Testis (tissue), 3 donors: ENCODE results near the gene HPN. TPM values are rescaled to one million over a fixed set of nuclear protein-coding genes. Genes with fewer than 3 reads are reported as not detected.

ENCODE experiments used
- DNase-seq: peaks from one replicate; pipeline ENCODE4 v3.0.0-alpha.2; 2019
- H3K27ac ChIP-seq, 2 donors: fragments of 200-600 bp; sonication (generic); one replicate each; pipeline ENCODE4 v1.5.1; 2019
- H3K27me3 ChIP-seq: fragments of 200-600 bp; sonication (generic); one replicate; pipeline ENCODE4 v1.5.1; 2019
- H3K36me3 ChIP-seq: fragments of 200-600 bp; sonication (generic); one replicate; pipeline ENCODE4 v1.5.1; 2017; ENCODE audit warnings: low read depth; ENCODE audit errors: missing control alignments
- H3K4me1 ChIP-seq: fragments of 200-600 bp; sonication (generic); one replicate; pipeline ENCODE4 v1.5.1; 2019
- H3K4me3 ChIP-seq, 2 donors: fragments of 200-600 bp; sonication (generic); one replicate each; pipeline ENCODE4 v1.5.1; 2017 to 2019
- H3K9me3 ChIP-seq: fragments of 200-600 bp; sonication (generic); one replicate; pipeline ENCODE4 v1.5.1; 2017
- CTCF ChIP-seq, 3 experiments: fragments of 450-650 bp in 2 of 3; fragments of 200-600 bp in 1 of 3; sonication (generic) in 1 of 3; IDR thresholded peaks; one replicate each; pipeline ENCODE4 v1.5.1; 2016 to 2019; ENCODE audit warnings: antibody characterized with exemption in 3 of 3, mild to moderate bottlenecking in 2 of 3, moderate library complexity in 1 of 3
- POLR2A ChIP-seq: fragments of 450-650 bp; IDR thresholded peaks from one replicate; pipeline ENCODE4 v1.6.1; 2017; ENCODE audit warnings: antibody characterized with exemption, mild to moderate bottlenecking, moderate library complexity
- WGBS, 2 donors: methylation state at CpG; one replicate each; pipeline ENCODE4 v1.1.5; 2018; 5-methylcytosine and 5-hydroxymethylcytosine counted together
- intact Hi-C: fragments of 100-400 bp; cut with DNase I; formaldehyde crosslinking; loops from one replicate; pipeline ENCODE4 v1.15.1; 2023; ENCODE audit warnings: low total_unique reads
- polyA plus RNA-seq: library from polyadenylated mRNA; stranded (reverse); fragments of 350-450 nt; fragmentation: Illumina TruSeq; extraction: RNeasy Lipid Tissue Mini Kit (QIAGEN cat#74804); gene quantifications from one replicate; pipeline ENCODE4 v1.2.3, GENCODE V29; 2014; ENCODE audit warnings: low read depth, low replicate concordance; ENCODE audit not compliant: insufficient read depth
- total RNA-seq, 2 donors: library from RNA; depleted of rRNA; stranded (reverse); fragments of >200 nt; gene quantifications; one replicate each; pipeline ENCODE4 v1.2.3, GENCODE V29; 2016

HPN gene
- total and polyA plus RNA-seq, 3 donors from 2014 or later: 0.79 to 8.2 (median 1.7) TPM

DNA sequence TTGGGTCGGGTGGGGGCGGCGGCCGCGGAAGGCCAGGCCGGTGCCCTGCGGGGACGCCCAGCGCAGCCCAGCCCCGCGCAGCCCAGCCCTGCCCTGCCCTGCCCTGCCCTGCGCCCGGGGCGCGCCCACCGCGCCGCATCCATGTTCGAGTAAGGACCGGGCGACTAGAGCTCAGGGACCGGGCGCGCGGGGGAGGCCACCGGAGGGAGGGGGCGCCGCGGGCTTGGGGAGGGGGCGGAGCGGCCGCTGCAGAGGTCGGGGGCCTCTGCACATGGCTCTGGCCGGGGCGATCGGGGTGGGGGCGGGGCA, 41.2 kb upstream of the HPN start:
- WGBS, 2 donors: 1% methylated on average over 16 of the region's 37 CpGs; no CpG with 5 or more reads in 1 of the 2 donors
- H3K9me3 ChIP-seq: no peaks in the 10 kb centered on the region
- peaks cover 44% of the 10 kb centered on the region for H3K4me1 ChIP-seq
- H3K27ac ChIP-seq: peak overlapping the region; percentile 100
- intact Hi-C loops: no loop called here
- H3K4me3 ChIP-seq: peak overlapping the region; percentile 86 to 90
- no peak for DNase-seq
- TF ChIP-seq POLR2A: no peak
- TF ChIP-seq CTCF (IDR thresholded peaks at IDR 0.05): no peak
- H3K36me3 ChIP-seq: no peaks in the 10 kb centered on the region
- no peaks in the 10 kb centered on the region for H3K27me3 ChIP-seq

GRCh38 chr19:35000647-35001501, 40.6 kb upstream of the HPN start:
- no peak for DNase-seq
- 3 to 11% methylated on average over 7 to 45 of the region's 46 CpGs for WGBS, 2 donors
- no peaks in the 10 kb centered on the region for H3K9me3 ChIP-seq
- intact Hi-C loops: no loop called here
- TF ChIP-seq CTCF (IDR thresholded peaks at IDR 0.05) (no peak), POLR2A (no peak)
- H3K27me3 ChIP-seq: no peaks in the 10 kb centered on the region
- H3K4me1 ChIP-seq: peaks cover 44% of the 10 kb centered on the region
- H3K36me3 ChIP-seq: no peaks in the 10 kb centered on the region
- peak overlapping the region; percentile 86 to 90 for H3K4me3 ChIP-seq
- H3K27ac ChIP-seq: peak overlapping the region; percentile 89 to 100

DNA sequence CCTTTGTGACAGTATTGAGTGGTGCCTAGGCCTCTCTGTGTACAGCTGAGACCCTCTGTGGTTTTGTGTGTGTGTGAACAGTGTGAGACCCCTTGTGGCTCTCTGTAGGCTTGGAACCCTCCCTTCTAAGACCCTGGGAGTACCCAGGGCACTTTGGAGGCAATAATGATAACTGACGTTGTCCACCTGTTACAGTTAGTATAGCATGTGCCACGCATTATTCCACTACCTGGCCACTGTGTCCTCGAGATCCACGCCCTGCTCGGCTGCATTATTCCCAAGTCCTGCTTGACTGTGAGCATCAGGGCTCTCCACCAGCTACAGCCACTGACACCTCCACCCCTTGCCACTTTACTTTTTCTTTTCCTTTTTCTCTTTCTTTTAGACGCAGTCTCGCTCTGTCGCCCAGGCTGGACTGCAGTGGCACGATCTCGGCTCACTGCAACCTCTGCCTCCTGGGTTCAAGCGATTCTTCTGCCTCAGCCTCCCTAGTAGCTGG, 39.4 kb upstream of the HPN start:
- TF ChIP-seq POLR2A (no peak), CTCF (IDR thresholded peaks at IDR 0.05) (no peak)
- no peak for DNase-seq
- no peaks in the 10 kb centered on the region for H3K27me3 ChIP-seq
- peak overlapping the region in 1 of 2 donors; percentile 89 for H3K27ac ChIP-seq
- H3K4me3 ChIP-seq: no peak overlapping the region
- intact Hi-C loops: no loop called here
- H3K4me1 ChIP-seq: peaks cover 48% of the 10 kb centered on the region
- H3K9me3 ChIP-seq: no peaks in the 10 kb centered on the region
- WGBS, 2 donors: 87 to 88% methylated on average over 11 of the region's 11 CpGs
- H3K36me3 ChIP-seq: no peaks in the 10 kb centered on the region

DNA sequence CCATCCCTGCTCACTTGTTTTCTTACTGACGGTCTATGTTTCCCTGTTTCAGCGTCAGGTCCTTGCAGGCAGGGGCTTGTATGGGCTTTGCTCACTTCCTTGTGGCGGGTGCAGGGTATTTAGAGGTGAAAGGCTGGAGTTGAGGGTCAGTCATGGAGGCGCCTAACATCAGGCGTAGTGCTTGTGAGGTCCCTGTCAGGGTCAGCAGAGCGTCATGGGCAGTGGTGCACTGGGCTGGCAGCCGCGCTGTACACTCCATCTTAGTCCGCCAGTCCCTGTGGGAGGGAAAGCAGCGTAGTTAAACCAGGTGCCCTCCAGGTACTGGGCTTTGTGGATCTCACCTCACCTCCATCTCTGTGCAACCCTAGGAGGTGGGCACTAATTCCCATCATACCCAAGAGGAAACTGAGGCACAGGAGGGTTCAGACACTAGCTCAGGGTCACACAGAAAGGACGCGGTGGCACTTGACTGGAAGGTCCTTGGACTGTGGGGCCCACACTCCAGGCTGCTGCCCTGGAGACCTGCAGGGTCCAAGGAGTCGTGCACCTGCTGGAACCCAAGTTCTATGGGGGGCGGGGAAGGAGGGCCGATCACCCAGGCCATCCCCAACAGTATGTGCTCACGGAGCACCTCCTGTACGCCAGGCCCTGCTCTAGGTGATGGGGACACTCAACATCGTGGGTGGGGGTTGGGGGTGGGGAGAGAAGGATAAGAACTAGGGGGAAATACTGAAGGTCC, 36.8 kb upstream of the HPN start:
- Histone ChIP-seq H3K4me1 (peaks cover 28% of the 10 kb centered on the region), H3K27ac (no peak overlapping the region), H3K27me3 (no peaks in the 10 kb centered on the region), H3K4me3 (no peak overlapping the region), H3K36me3 (no peaks in the 10 kb centered on the region), H3K9me3 (no peaks in the 10 kb centered on the region)
- TF ChIP-seq POLR2A (no peak), CTCF (IDR thresholded peaks at IDR 0.05) (no peak)
- WGBS, 2 donors: 85 to 86% methylated on average over 13 to 18 of the region's 18 CpGs
- intact Hi-C loops: no loop called here
- DNase-seq: no peak
